OCI-LY3 (cell line): ENCODE measurements around the gene UBE4A.

Experiments
- CTCF ChIP-seq: fragments of 200-600, 300-600 bp; sonication (generic); IDR thresholded peaks from 2 replicates; pipeline ENCODE4 v1.5.1; 2014; ENCODE audit warnings: antibody characterized with exemption, low read length, low read depth
- EZH2phosphoT487 ChIP-seq: fragments of 200-600 bp; shearing (Covaris generic); IDR thresholded peaks from 2 replicates; pipeline ENCODE4 v1.6.1; 2018; ENCODE audit warnings: antibody characterized with exemption, mixed run types, low read depth

GRCh38 chr11:118410055-118410745 is 50.8 kb downstream of the UBE4A start:
- TF ChIP-seq CTCF (no peak), EZH2phosphoT487 (no peak)
